Liver (tissue), 3 donors: ENCODE results near the gene BTN2A1.

Source experiments
- JUND ChIP-seq, 2 donors: IDR thresholded peaks; 2 replicates each; pipeline ENCODE4 v1.6.1; 2016; ENCODE audit warnings: antibody characterized with exemption in 2 of 2
- YY1 ChIP-seq: IDR thresholded peaks from 2 replicates; pipeline ENCODE4 v1.6.1; 2016; ENCODE audit warnings: antibody characterized with exemption, mild to moderate bottlenecking
- TF ChIP-seq, protein P1 (sequence below): fragments of 150-350 bp; IDR thresholded peaks from 2 replicates; pipeline ENCODE4 v1.5.1; 2017; ENCODE audit warnings: improper control_type of control experiment, low read depth, low read length; ENCODE audit not compliant: missing input control
- donor health status: healthy.
- donor health status: healthy.

DNA sequence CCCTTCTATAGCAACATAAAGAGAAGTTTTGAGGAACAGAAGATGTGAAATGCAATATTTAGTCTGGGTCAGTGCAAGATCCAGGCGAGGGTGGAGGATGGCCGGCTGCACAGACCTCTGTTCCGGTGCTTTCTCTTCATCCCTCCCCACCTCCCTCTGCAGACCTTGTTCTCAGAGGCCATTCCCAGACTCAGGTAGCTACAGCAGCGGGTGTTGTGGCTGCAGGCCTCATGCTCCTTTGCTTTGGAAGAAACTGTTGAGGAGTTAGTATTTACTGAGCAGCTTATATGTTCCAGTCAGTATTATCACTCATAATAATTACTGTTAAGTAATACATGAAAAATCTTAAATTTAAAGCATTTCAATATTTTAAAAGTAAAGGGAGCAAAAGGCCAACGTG, 15.8 kb upstream of the BTN2A1 start:
- TF ChIP-seq, protein P1, sequence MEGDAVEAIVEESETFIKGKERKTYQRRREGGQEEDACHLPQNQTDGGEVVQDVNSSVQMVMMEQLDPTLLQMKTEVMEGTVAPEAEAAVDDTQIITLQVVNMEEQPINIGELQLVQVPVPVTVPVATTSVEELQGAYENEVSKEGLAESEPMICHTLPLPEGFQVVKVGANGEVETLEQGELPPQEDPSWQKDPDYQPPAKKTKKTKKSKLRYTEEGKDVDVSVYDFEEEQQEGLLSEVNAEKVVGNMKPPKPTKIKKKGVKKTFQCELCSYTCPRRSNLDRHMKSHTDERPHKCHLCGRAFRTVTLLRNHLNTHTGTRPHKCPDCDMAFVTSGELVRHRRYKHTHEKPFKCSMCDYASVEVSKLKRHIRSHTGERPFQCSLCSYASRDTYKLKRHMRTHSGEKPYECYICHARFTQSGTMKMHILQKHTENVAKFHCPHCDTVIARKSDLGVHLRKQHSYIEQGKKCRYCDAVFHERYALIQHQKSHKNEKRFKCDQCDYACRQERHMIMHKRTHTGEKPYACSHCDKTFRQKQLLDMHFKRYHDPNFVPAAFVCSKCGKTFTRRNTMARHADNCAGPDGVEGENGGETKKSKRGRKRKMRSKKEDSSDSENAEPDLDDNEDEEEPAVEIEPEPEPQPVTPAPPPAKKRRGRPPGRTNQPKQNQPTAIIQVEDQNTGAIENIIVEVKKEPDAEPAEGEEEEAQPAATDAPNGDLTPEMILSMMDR, result no peak
- TF ChIP-seq YY1, result no peak
- TF ChIP-seq JUND (IDR thresholded peaks at IDR 0.05), result no peak
